BLaER1 (cell line): Measurements from ENCODE around the gene FOXI1.

Experiments
- H3K27ac ChIP-seq: shearing (Covaris generic); formaldehyde crosslinking; 2 replicates; pipeline ENCODE4 v1.8.1; 2022
- H3K27me3 ChIP-seq: shearing (Covaris generic); formaldehyde crosslinking; 2 replicates; pipeline ENCODE4 v1.8.1; 2022
- H3K36me3 ChIP-seq: shearing (Covaris generic); formaldehyde crosslinking; 2 replicates; pipeline ENCODE4 v1.8.1; 2022
- H3K4me1 ChIP-seq: shearing (Covaris generic); formaldehyde crosslinking; 2 replicates; pipeline ENCODE4 v1.8.1; 2022
- H3K4me2 ChIP-seq: shearing (Covaris generic); formaldehyde crosslinking; 2 replicates; pipeline ENCODE4 v1.8.1; 2022
- H3K4me3 ChIP-seq: shearing (Covaris generic); formaldehyde crosslinking; 2 replicates; pipeline ENCODE4 v1.8.1; 2022
- H3K9ac ChIP-seq: shearing (Covaris generic); formaldehyde crosslinking; 2 replicates; pipeline ENCODE4 v1.8.1; 2022
- H3K9me3 ChIP-seq: shearing (Covaris generic); formaldehyde crosslinking; 2 replicates; pipeline ENCODE4 v1.8.1; 2022
- H4K20me1 ChIP-seq: shearing (Covaris generic); formaldehyde crosslinking; 2 replicates; pipeline ENCODE4 v1.8.1; 2022
- Cebpa-rat ChIP-seq: shearing (Covaris generic); IDR thresholded peaks from 2 replicates; pipeline ENCODE4 v1.8.1; 2022

Gene FOXI1

GRCh38 chr5:170105642-170106611 is at the start of gene FOXI1:
TSS of gene FOXI1 (plus strand) at chr5:170105897. CDS start at chr5:170105958, 61 bp downstream.
- no peaks in the 10 kb centered on the region for H3K36me3 ChIP-seq
- no peaks in the 10 kb centered on the region for H3K9me3 ChIP-seq
- H3K27ac ChIP-seq: no peak within 1 kb of the TSS
- no peaks in the 10 kb centered on the region for H3K27me3 ChIP-seq
- H3K4me3 ChIP-seq: no peak within 1 kb of the TSS
- peaks cover 18% of the 10 kb centered on the region for H3K4me1 ChIP-seq
- H3K9ac ChIP-seq: no peak within 1 kb of the TSS
- no peak for TF ChIP-seq Cebpa-rat
- no peak within 1 kb of the TSS for H3K4me2 ChIP-seq
- no peaks in the 10 kb centered on the region for H4K20me1 ChIP-seq

DNA sequence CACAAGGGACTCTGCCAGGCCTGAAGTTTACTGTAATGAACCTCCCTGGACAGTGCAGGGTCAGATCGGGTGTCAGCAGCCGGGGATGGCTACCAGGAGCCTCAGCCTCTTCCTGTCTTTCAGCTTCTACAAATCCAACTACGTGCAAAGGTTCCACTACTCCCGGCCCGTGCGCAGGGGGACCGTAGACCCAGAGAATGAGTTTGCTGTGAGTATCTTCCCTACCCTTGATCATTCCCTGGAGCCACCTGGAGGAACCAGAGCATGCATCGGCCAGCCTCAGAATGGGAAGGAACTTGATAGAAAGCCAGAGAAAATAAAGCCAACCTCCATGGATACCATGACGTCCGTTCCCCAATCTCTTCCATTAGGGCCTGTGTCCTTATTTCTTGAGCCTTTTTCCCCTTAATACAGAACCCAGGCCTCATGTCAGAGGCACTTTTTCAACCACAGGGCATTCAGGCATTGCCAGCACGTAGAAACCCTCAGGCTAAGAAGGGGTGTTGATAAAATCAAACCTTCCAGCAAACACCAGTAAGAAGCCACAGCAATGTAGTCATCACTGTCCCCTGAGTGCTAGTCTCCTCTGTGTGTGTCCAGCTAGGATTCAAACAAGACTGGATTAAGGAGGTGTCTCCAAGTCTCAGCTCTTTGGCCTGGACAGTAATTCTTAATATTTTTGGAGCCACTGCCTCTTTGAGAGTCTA is 49.0 kb upstream of the FOXI1 start:
- no peaks in the 10 kb centered on the region for H4K20me1 ChIP-seq
- H3K27ac ChIP-seq: no peak overlapping the region
- no peak overlapping the region for H3K4me2 ChIP-seq
- no peaks in the 10 kb centered on the region for H3K9me3 ChIP-seq
- H3K9ac ChIP-seq: no peak overlapping the region
- H3K4me1 ChIP-seq: no peaks in the 10 kb centered on the region
- H3K36me3 ChIP-seq: peaks cover 69% of the 10 kb centered on the region
- no peak overlapping the region for H3K4me3 ChIP-seq
- H3K27me3 ChIP-seq: no peaks in the 10 kb centered on the region
- no peak for TF ChIP-seq Cebpa-rat

GRCh38 chr5:170057311-170057710 is 48.4 kb upstream of the FOXI1 start:
- Histone ChIP-seq H3K36me3 (peaks cover 66% of the 10 kb centered on the region), H3K27me3 (no peaks in the 10 kb centered on the region), H3K4me3 (no peak overlapping the region), H3K4me2 (no peak overlapping the region), H3K27ac (no peak overlapping the region), H3K9ac (no peak overlapping the region), H3K9me3 (no peaks in the 10 kb centered on the region), H4K20me1 (no peaks in the 10 kb centered on the region), H3K4me1 (no peaks in the 10 kb centered on the region)
- no peak for TF ChIP-seq Cebpa-rat

DNA sequence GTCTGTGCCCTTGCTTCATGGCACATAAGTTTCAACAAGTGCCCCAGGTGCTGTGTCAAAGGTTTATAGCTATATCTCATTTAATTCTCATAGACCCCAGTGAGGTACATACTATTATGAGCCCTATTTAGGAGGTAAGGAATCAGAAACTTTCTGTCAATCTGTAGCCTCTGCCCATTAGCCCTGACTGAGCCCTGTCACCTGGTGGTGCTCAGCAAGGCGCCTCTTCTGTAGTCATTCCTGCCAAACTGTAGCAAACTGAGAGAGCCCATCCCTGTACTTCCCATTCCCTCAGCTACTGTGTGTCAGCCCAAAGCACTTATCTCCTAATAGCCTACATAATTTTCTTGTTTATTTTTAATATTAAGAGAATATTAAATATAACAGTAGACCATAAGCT is 46.5 kb upstream of the FOXI1 start:
- Histone ChIP-seq H3K27ac (no peak overlapping the region), H3K9ac (no peak overlapping the region), H3K27me3 (no peaks in the 10 kb centered on the region), H3K36me3 (peaks cover 66% of the 10 kb centered on the region), H3K4me3 (no peak overlapping the region), H3K4me2 (no peak overlapping the region), H3K4me1 (no peaks in the 10 kb centered on the region), H3K9me3 (peaks cover 9% of the 10 kb centered on the region; the same call in 1 of the 2 replicates), H4K20me1 (no peaks in the 10 kb centered on the region)
- TF ChIP-seq Cebpa-rat: no peak

DNA sequence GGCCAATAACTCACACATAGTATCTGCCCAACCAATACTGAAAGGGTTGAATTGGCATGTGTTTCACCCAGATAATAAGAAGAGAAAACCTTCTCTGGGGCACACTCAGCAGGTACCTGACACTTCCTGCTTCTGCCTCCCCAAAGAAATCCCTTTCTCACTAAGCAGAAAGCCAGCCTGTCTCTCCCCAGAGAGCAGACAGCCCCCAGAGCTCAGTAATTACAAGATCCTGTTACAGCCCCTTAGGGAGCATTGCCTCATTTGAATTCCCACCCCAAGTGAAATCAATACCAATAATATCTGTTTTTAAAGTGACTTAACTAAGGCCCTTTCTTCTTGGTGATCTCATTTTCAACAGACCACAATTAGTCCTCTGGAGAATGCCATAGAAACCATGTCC is 38.5 kb upstream of the FOXI1 start:
- Histone ChIP-seq H3K4me3 (no peak overlapping the region), H4K20me1 (no peaks in the 10 kb centered on the region), H3K27me3 (no peaks in the 10 kb centered on the region), H3K27ac (no peak overlapping the region), H3K4me1 (peaks cover 5% of the 10 kb centered on the region), H3K9me3 (peaks cover 14% of the 10 kb centered on the region; the same call in 1 of the 2 replicates), H3K9ac (no peak overlapping the region), H3K4me2 (no peak overlapping the region), H3K36me3 (peaks cover 66% of the 10 kb centered on the region)
- TF ChIP-seq Cebpa-rat: no peak

DNA sequence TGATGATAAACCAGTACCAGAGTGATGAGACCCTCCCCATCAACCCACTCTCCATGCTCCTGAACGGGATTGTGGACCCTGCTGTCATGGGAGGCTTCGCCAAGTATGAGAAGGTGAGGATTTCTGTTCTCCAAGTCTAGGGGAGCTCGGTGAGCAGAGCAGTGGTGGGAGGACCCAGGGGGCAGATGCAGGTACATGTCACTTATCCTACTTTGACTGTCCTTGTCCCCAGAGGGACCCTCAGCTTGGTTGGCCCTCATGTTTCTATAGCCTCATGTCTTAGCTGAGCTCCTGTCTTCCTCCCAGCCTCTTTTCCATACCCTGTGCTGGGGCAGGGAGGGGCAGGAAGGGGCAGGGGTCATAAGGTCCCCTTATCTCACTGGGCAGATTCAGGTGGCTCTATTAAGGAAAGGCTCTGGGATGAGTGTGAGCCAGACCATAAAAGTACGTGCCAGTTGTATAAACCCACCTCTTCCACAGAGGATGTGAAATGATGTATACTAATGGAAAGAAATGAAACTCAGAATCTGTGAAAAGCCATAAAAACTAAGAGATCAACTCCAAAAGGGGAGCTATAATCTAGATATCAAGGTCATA is 38.0 kb upstream of the FOXI1 start:
- H3K36me3 ChIP-seq: peaks cover 60% of the 10 kb centered on the region
- TF ChIP-seq Cebpa-rat: no peak
- H3K27ac ChIP-seq: no peak overlapping the region
- no peaks in the 10 kb centered on the region for H3K27me3 ChIP-seq
- no peaks in the 10 kb centered on the region for H4K20me1 ChIP-seq
- no peak overlapping the region for H3K9ac ChIP-seq
- H3K4me1 ChIP-seq: peaks cover 5% of the 10 kb centered on the region
- H3K9me3 ChIP-seq: peaks cover 14% of the 10 kb centered on the region; the same call in 1 of the 2 replicates
- no peak overlapping the region for H3K4me3 ChIP-seq
- no peak overlapping the region for H3K4me2 ChIP-seq

DNA sequence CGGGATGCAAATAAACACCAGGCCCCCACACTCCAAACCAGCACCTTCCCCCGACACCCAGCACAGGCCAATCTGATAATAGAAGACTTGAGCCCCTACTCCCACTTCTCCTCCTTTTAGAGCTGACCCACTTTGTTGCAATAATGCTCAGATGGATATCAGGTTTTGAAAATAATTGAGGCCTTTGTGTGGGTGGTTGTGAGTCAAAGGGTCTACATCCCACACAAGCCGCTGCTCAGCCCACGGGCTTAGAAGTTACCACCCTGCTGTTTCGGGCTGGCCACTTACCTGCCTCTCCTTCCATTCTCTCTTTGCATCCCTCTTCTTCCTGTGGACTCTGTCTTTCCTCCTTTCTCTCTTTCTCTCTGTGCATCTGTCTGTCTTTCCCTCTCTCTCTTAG is 36.2 kb upstream of the FOXI1 start:
- H3K27me3 ChIP-seq: no peaks in the 10 kb centered on the region
- H4K20me1 ChIP-seq: no peaks in the 10 kb centered on the region
- no peak overlapping the region for H3K4me2 ChIP-seq
- H3K4me3 ChIP-seq: no peak overlapping the region
- H3K36me3 ChIP-seq: peaks cover 47% of the 10 kb centered on the region
- peaks cover 5% of the 10 kb centered on the region for H3K4me1 ChIP-seq
- H3K9ac ChIP-seq: no peak overlapping the region
- peaks cover 4% of the 10 kb centered on the region; the same call in 1 of the 2 replicates for H3K9me3 ChIP-seq
- TF ChIP-seq Cebpa-rat: no peak
- no peak overlapping the region for H3K27ac ChIP-seq

GRCh38 chr5:170070556-170071412 is 34.9 kb upstream of the FOXI1 start:
- Histone ChIP-seq H4K20me1 (no peaks in the 10 kb centered on the region), H3K27ac (no peak overlapping the region), H3K9me3 (peaks cover 4% of the 10 kb centered on the region; the same call in 1 of the 2 replicates), H3K4me1 (peaks cover 5% of the 10 kb centered on the region), H3K4me2 (no peak overlapping the region), H3K9ac (no peak overlapping the region), H3K27me3 (no peaks in the 10 kb centered on the region), H3K36me3 (peaks cover 60% of the 10 kb centered on the region), H3K4me3 (no peak overlapping the region)
- no peak for TF ChIP-seq Cebpa-rat

DNA sequence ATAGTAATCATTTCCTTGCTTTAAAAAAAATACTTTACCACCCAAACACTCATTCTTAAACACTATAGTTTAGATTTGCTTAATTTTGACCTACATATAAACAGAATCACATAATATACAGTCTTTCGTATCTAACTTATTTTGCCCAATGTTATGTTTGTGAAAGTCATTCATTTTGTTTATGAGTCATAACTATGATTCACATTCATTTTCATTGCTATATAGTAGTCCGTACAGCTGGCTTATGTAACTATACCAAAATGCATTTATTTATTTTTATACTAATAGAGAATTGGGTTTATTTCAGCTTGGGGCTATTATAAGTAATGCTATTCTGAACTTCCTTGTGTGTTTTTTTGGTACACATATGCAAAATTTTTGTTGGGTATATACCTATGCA is 33.9 kb upstream of the FOXI1 start:
- no peak overlapping the region for H3K4me2 ChIP-seq
- H4K20me1 ChIP-seq: no peaks in the 10 kb centered on the region
- peaks cover 5% of the 10 kb centered on the region for H3K4me1 ChIP-seq
- H3K27me3 ChIP-seq: no peaks in the 10 kb centered on the region
- TF ChIP-seq Cebpa-rat: no peak
- no peak overlapping the region for H3K4me3 ChIP-seq
- H3K27ac ChIP-seq: no peak overlapping the region
- H3K9ac ChIP-seq: no peak overlapping the region
- H3K9me3 ChIP-seq: peaks cover 4% of the 10 kb centered on the region; the same call in 1 of the 2 replicates
- peaks cover 68% of the 10 kb centered on the region for H3K36me3 ChIP-seq
